ENCODE measurements around the gene PTPRD.

- no peak for TF ChIP-seq ATF3 (IDR thresholded peaks at IDR 0.05)
- no peak for TF ChIP-seq ZNF274 (IDR thresholded peaks at IDR 0.05; ENCODE audit: low read depth, low read length)
- no peak for TF ChIP-seq EZH2 (IDR thresholded peaks at IDR 0.05)
- TF ChIP-seq, protein P1, sequence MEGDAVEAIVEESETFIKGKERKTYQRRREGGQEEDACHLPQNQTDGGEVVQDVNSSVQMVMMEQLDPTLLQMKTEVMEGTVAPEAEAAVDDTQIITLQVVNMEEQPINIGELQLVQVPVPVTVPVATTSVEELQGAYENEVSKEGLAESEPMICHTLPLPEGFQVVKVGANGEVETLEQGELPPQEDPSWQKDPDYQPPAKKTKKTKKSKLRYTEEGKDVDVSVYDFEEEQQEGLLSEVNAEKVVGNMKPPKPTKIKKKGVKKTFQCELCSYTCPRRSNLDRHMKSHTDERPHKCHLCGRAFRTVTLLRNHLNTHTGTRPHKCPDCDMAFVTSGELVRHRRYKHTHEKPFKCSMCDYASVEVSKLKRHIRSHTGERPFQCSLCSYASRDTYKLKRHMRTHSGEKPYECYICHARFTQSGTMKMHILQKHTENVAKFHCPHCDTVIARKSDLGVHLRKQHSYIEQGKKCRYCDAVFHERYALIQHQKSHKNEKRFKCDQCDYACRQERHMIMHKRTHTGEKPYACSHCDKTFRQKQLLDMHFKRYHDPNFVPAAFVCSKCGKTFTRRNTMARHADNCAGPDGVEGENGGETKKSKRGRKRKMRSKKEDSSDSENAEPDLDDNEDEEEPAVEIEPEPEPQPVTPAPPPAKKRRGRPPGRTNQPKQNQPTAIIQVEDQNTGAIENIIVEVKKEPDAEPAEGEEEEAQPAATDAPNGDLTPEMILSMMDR (IDR thresholded peaks at IDR 0.05 in 2 of 3, conservative IDR thresholded peaks at IDR 0.05 in 1 of 3; ENCODE audit: borderline replicate concordance in 1 of 3, insufficient read depth in 1 of 3, low read depth in 2 of 3, low read length in 2 of 3): no peak
- no peak for TF ChIP-seq POLR2A (IDR thresholded peaks at IDR 0.05; ENCODE audit: borderline replicate concordance, extremely low read depth, insufficient read depth, insufficient read length)
- no peak for TF ChIP-seq REST (IDR thresholded peaks at IDR 0.05; ENCODE audit: low read depth)
- no peak for TF ChIP-seq EZH2phosphoT487 (IDR thresholded peaks at IDR 0.05; ENCODE audit: borderline replicate concordance)
- no peak for TF ChIP-seq MAX (IDR thresholded peaks at IDR 0.05)
- no peak for TF ChIP-seq SIN3A (IDR thresholded peaks at IDR 0.05; ENCODE audit: low read depth)
- no peak for TF ChIP-seq YY1 (IDR thresholded peaks at IDR 0.05; ENCODE audit: extremely low read depth, insufficient replicate concordance, low read depth, low read length)
- no peak for TF ChIP-seq JUND (IDR thresholded peaks at IDR 0.05)
- TF ChIP-seq EGR1 (IDR thresholded peaks at IDR 0.05; ENCODE audit: low read depth): no peak
- TF ChIP-seq POLR2AphosphoS5 (IDR thresholded peaks at IDR 0.05; ENCODE audit: low read depth, low read length): no peak
Measured at GRCh38 chr9:8723195-8723594, 1889.6 kb downstream of the PTPRD start.
